Uterus (tissue), 2 donors: Measurements from ENCODE around the gene CTSC.

ENCODE experiments used
- CTCF ChIP-seq, 4 experiments: fragments of 200-600 bp in 2 of 4; fragments of 450-650 bp in 2 of 4; sonication (generic) in 2 of 4; IDR thresholded peaks; one replicate each; pipeline ENCODE4 v1.5.1; 2016 to 2019; ENCODE audit warnings: antibody characterized with exemption in 4 of 4, mild to moderate bottlenecking in 2 of 4, moderate library complexity in 1 of 4
- POLR2A ChIP-seq, 2 donors: fragments of 450-650 bp; IDR thresholded peaks; one replicate each; pipeline ENCODE4 v1.6.1; 2016; ENCODE audit warnings: antibody characterized with exemption in 2 of 2, mild to moderate bottlenecking in 1 of 2, moderate library complexity in 1 of 2

- TF ChIP-seq POLR2A (IDR thresholded peaks at IDR 0.05): no peak
- no peak for TF ChIP-seq CTCF (IDR thresholded peaks at IDR 0.05)
These were observed 4.2 kb upstream of the CTSC start for GRCh38 chr11:88341522-88342251.
